Ovary (tissue), 9 donors: ENCODE results near the gene STMN3. TPM values are rescaled to one million over a fixed set of nuclear protein-coding genes. Genes with fewer than 3 reads are reported as not detected.

Experiments used
- DNase-seq, 5 donors: peaks; one replicate each; pipeline ENCODE4 v3.0.0-alpha.2; 2019 to 2020
- H3K27ac ChIP-seq, 2 donors: fragments of 200-600 bp; one replicate each; pipeline versions ENCODE4 v1.5.1 to v1.8.0; 2019 to 2022
- H3K27me3 ChIP-seq: fragments of 200-600 bp; one replicate; pipeline ENCODE4 v1.8.0; 2022
- H3K36me3 ChIP-seq: fragments of 200-600 bp; sonication (generic); one replicate; pipeline ENCODE4 v1.5.1; 2019
- H3K4me1 ChIP-seq: one replicate; pipeline ENCODE4 v1.8.1; 2013; ENCODE audit warnings: mild to moderate bottlenecking, moderate library complexity; ENCODE audit not compliant: insufficient read depth
- H3K4me3 ChIP-seq: fragments of 200-600 bp; sonication (generic); one replicate; pipeline ENCODE4 v1.5.1; 2017
- H3K9me3 ChIP-seq, 2 donors: fragments of 200-600 bp in 1 of 2; sonication (generic) in 1 of 2; one replicate each; pipeline versions ENCODE4 v1.5.1 to v1.8.1; 2013 to 2019; ENCODE audit warnings: mild to moderate bottlenecking in 1 of 2, moderate library complexity in 1 of 2
- EP300 ChIP-seq: sonication (generic); formaldehyde crosslinking; IDR thresholded peaks from one replicate; pipeline ENCODE4 v1.6.1; 2017; ENCODE audit warnings: antibody characterized with exemption
- POLR2A ChIP-seq: fragments of 450-650 bp; IDR thresholded peaks from one replicate; pipeline ENCODE4 v1.6.1; 2017; ENCODE audit warnings: antibody characterized with exemption, mild to moderate bottlenecking, moderate library complexity
- WGBS, 3 donors: extraction: QIAGEN DNeasy Blood & Tissue Kit in 1 of 3; methylation state at CpG; one replicate each; pipeline versions ENCODE4 v1.1.5 to v1.1.7; 2013 to 2017; 5-methylcytosine and 5-hydroxymethylcytosine counted together
- intact Hi-C, 4 donors: fragments of 100-400 bp; cut with DNase I; formaldehyde crosslinking; loops; one replicate each; pipeline versions ENCODE4 v1.11.0 to v1.15.1; 2022 to 2023
- polyA plus RNA-seq, 2 donors: library from polyadenylated mRNA; stranded (reverse); fragments of 200-250 nt in 1 of 2; fragments of 350-450 nt in 1 of 2; fragmentation: Illumina TruSeq in 1 of 2; extraction: RNeasy Lipid Tissue Mini Kit (QIAGEN cat#74804) in 1 of 2; gene quantifications; one replicate each; pipeline ENCODE4 v1.2.3, GENCODE V29; 2013 to 2014
- total RNA-seq, 7 donors: library from RNA; depleted of rRNA in 2 of 7; stranded (reverse); fragments of >200 nt in 2 of 7; fragmentation: NEBNext Ultra II Directional in 3 of 7; extraction: Animal tissue kit (Norgen Biotek cat#: 25700) in 3 of 7; gene quantifications; one replicate each; pipeline versions ENCODE4 v1.1.0 to v1.2.4, GENCODE V29; 2016 to 2023
- TF ChIP-seq, protein P1 (sequence below), 3 donors: fragments of 450-650 bp in 2 of 3; fragments of 200-600 bp in 1 of 3; IDR thresholded peaks; one replicate each; pipeline versions ENCODE4 v1.5.1 to v1.8.0; 2016 to 2022; ENCODE audit warnings: antibody characterized with exemption in 3 of 3, mild to moderate bottlenecking in 1 of 3
- donor health status: DM: no; HTN: no; CAD: no; lungs with moderate emphysema.
- donor health status: DM: no; HTN: no; CAD: no.
- donor health status: Bipolar disorder and iron deficiency.
- donor health status: DM: yes; HTN: yes; CAD: no.
- donor health status: DM: no; HTN: no; CAD: no.
- donor health status: DM: yes; HTN: yes; CAD: no.

Gene STMN3
- total and polyA plus RNA-seq, 9 donors = 7.4 to 91.1 (median 58.7) TPM

DNA sequence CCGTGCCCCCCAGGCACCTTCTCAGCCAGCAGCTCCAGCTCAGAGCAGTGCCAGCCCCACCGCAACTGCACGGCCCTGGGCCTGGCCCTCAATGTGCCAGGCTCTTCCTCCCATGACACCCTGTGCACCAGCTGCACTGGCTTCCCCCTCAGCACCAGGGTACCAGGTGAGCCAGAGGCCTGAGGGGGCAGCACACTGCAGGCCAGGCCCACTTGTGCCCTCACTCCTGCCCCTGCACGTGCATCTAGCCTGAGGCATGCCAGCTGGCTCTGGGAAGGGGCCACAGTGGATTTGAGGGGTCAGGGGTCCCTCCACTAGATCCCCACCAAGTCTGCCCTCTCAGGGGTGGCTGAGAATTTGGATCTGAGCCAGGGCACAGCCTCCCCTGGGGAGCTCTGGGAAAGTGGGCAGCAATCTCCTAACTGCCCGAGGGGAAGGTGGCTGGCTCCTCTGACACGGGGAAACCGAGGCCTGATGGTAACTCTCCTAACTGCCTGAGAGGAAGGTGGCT is 44.2 kb upstream of the STMN3 start:
- no peak overlapping the region for H3K27ac ChIP-seq
- H3K4me3 ChIP-seq = no peak overlapping the region
- TF ChIP-seq, protein P1, sequence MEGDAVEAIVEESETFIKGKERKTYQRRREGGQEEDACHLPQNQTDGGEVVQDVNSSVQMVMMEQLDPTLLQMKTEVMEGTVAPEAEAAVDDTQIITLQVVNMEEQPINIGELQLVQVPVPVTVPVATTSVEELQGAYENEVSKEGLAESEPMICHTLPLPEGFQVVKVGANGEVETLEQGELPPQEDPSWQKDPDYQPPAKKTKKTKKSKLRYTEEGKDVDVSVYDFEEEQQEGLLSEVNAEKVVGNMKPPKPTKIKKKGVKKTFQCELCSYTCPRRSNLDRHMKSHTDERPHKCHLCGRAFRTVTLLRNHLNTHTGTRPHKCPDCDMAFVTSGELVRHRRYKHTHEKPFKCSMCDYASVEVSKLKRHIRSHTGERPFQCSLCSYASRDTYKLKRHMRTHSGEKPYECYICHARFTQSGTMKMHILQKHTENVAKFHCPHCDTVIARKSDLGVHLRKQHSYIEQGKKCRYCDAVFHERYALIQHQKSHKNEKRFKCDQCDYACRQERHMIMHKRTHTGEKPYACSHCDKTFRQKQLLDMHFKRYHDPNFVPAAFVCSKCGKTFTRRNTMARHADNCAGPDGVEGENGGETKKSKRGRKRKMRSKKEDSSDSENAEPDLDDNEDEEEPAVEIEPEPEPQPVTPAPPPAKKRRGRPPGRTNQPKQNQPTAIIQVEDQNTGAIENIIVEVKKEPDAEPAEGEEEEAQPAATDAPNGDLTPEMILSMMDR (IDR thresholded peaks at IDR 0.05) = no peak
- TF ChIP-seq POLR2A (no peak), EP300 (no peak)
- intact Hi-C loops = no loop called here
- H3K9me3 ChIP-seq = no peaks in the 10 kb centered on the region
- H3K27me3 ChIP-seq = no peaks in the 10 kb centered on the region
- DNase-seq = peak in 4 of 5 donors; percentile 13 to 42 (median 32)
- no peaks in the 10 kb centered on the region for H3K36me3 ChIP-seq
- peaks cover 2% of the 10 kb centered on the region for H3K4me1 ChIP-seq
- WGBS, 3 donors = 46 to 61% (median 51%) methylated on average over 7 of the region's 7 CpGs

DNA sequence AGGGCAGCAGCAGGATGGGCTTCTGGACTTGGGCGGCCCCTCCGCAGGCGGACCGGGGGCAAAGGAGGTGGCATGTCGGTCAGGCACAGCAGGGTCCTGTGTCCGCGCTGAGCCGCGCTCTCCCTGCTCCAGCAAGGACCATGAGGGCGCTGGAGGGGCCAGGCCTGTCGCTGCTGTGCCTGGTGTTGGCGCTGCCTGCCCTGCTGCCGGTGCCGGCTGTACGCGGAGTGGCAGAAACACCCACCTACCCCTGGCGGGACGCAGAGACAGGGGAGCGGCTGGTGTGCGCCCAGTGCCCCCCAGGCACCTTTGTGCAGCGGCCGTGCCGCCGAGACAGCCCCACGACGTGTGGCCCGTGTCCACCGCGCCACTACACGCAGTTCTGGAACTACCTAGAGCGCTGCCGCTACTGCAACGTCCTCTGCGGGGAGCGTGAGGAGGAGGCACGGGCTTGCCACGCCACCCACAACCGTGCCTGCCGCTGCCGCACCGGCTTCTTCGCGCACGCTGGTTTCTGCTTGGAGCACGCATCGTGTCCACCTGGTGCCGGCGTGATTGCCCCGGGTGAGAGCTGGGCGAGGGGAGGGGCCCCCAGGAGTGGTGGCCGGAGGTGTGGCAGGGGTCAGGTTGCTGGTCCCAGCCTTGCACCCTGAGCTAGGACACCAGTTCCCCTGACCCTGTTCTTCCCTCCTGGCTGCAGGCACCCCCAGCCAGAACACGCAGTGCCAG is 43.6 kb upstream of the STMN3 start, which contains the start of gene TNFRSF6B:
Gene TNFRSF6B (plus strand): TSS at position 25 of the 729 bp plus-strand sequence. CDS start 116 bp downstream, at position 141.
- H3K9me3 ChIP-seq = no peaks in the 10 kb centered on the region
- DNase-seq = peak in 3 of 5 donors; percentile 18 to 47 (median 29)
- no peaks in the 10 kb centered on the region for H3K36me3 ChIP-seq
- no peaks in the 10 kb centered on the region for H3K27me3 ChIP-seq
- WGBS, 3 donors = 11 to 26% (median 15%) methylated on average over 36 to 52 of the region's 52 CpGs
- no peak for TF ChIP-seq POLR2A
- no peak for TF ChIP-seq EP300
- TF ChIP-seq, protein P1 (IDR thresholded peaks at IDR 0.05) = no peak
- peaks cover 2% of the 10 kb centered on the region for H3K4me1 ChIP-seq
- intact Hi-C loops = no loop called here
- no peak within 1 kb of the TSS for H3K27ac ChIP-seq
- H3K4me3 ChIP-seq = no peak within 1 kb of the TSS

DNA sequence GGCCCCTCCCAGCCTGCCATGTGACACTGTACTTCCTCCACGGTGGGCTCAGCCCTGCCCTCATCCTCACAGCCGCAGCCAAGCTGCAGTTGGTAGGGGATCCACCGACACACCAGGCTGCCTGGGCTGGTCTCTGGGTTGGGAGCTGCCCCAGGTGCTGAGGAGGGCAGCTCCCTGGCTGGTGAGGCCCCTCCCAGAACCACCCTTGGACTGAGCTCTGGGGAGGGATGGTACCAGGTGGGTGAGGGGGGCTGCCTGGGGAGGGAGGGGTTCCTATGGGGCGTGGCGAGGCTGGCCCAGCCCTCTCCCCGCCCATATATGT is 43.0 kb upstream of the STMN3 start:
- intact Hi-C loops = no loop called here
- Histone ChIP-seq H3K36me3 (no peaks in the 10 kb centered on the region), H3K27me3 (no peaks in the 10 kb centered on the region), H3K4me3 (no peak overlapping the region), H3K27ac (no peak overlapping the region), H3K9me3 (no peaks in the 10 kb centered on the region), H3K4me1 (peaks cover 2% of the 10 kb centered on the region)
- WGBS, 3 donors = 12 to 34% (median 27%) methylated on average over 6 of the region's 6 CpGs
- no peak for TF ChIP-seq EP300
- TF ChIP-seq POLR2A = no peak
- TF ChIP-seq, protein P1 (IDR thresholded peaks at IDR 0.05) = no peak
- DNase-seq = peak in 2 of 5 donors; percentile 13 to 23

DNA sequence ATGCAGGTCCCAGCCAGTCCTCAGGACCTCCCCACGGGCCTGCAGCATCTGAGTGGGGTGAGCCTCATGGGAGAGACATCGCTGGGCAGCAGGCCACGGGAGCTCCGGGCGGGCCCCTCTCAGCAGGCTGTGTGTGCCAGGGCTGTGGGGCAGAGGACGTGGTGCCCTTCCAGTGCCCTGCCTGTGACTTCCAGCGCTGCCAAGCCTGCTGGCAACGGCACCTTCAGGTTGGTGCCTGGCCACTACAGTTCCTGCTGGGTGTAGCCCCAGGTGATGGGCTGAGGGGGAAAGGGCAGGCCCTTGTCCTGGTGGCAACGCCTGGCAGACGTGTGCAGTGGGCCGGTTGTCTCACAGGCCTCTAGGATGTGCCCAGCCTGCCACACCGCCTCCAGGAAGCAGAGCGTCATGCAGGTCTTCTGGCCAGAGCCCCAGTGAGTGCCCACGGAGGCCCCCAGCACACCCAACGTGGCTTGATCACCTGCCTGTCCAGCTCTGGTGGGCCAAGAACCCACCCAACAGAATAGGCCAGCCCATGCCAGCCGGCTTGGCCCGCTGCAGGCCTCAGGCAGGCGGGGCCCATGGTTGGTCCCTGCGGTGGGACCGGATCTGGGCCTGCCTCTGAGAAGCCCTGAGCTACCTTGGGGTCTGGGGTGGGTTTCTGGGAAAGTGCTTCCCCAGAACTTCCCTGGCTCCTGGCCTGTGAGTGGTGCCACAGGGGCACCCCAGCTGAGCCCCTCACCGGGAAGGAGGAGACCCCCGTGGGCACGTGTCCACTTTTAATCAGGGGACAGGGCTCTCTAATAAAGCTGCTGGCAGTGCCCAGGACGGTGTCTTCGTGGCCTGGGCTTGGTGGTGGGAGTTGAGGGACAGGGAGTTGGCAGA is 42.4 kb upstream of the STMN3 start:
- Histone ChIP-seq H3K27me3 (no peaks in the 10 kb centered on the region), H3K27ac (no peak overlapping the region), H3K4me1 (peaks cover 2% of the 10 kb centered on the region), H3K9me3 (no peaks in the 10 kb centered on the region), H3K4me3 (no peak overlapping the region), H3K36me3 (no peaks in the 10 kb centered on the region)
- no peak for TF ChIP-seq POLR2A
- TF ChIP-seq, protein P1 (IDR thresholded peaks at IDR 0.05) = no peak
- no peak for TF ChIP-seq EP300
- intact Hi-C loops = no loop called here
- WGBS, 3 donors = 67 to 76% (median 75%) methylated on average over 9 to 25 of the region's 25 CpGs
- peak in 3 of 5 donors; percentile 18 to 41 (median 27) for DNase-seq
